WTC11 (cell line): Measurements from ENCODE around the gene VGLL3. TPM values are rescaled to one million over a fixed set of nuclear protein-coding genes. Genes with fewer than 3 reads are reported as not detected.

Source experiments
- ATAC-seq: fragments of 200-7000 bp; cut with Tn5 transposase; 2 replicates; pipeline ENCODE4 v1.10.0; 2021; ENCODE audit warnings: mild to moderate bottlenecking, moderate library complexity
- CTCF ChIA-PET: fragments of 300-600 bp; sonication (Branson Sonifier 250); formaldehyde crosslinking; loops from one replicate; lab custom pipeline; 2021; ENCODE audit warnings: antibody characterized with exemption; lab: Charles Lee
- POLR2A ChIA-PET: fragments of 350-600 bp; sonication (Branson Sonifier 250); formaldehyde crosslinking; loops from one replicate; lab custom pipeline; 2021; ENCODE audit warnings: antibody characterized with exemption; lab: Charles Lee
- DNase-seq: peaks from one replicate; pipeline ENCODE4 v3.0.0; 2021; ENCODE audit warnings: low spot score
- H3K27ac Mint-ChIP-seq: 2 replicates; pipeline ENCODE4 v1.8.0; 2021; ENCODE audit warnings: mixed read lengths
- H3K27me3 Mint-ChIP-seq: 2 replicates; pipeline ENCODE4 v1.8.0; 2021; ENCODE audit warnings: low read depth, mild to moderate bottlenecking, moderate library complexity, mixed read lengths
- H3K36me3 Mint-ChIP-seq: 2 replicates; pipeline ENCODE4 v1.8.0; 2021; ENCODE audit warnings: mixed read lengths
- H3K4me1 Mint-ChIP-seq: 2 replicates; pipeline ENCODE4 v1.8.0; 2022; ENCODE audit warnings: mixed read lengths
- H3K4me3 Mint-ChIP-seq: 2 replicates; pipeline ENCODE4 v1.8.0; 2021; ENCODE audit warnings: mild to moderate bottlenecking, moderate library complexity, mixed read lengths
- H3K9me3 Mint-ChIP-seq: 2 replicates; pipeline ENCODE4 v1.8.0; 2021; ENCODE audit warnings: mixed read lengths
- CREM ChIP-seq: sonication (generic); formaldehyde crosslinking; IDR thresholded peaks from 2 replicates; pipeline ENCODE4 v1.8.1; 2022; ENCODE audit warnings: mild to moderate bottlenecking, missing genetic modification reagents, moderate library complexity
- ESRRA ChIP-seq: sonication (generic); formaldehyde crosslinking; IDR thresholded peaks from 2 replicates; pipeline ENCODE4 v1.8.1; 2022; ENCODE audit warnings: mild to moderate bottlenecking, missing genetic modification reagents, borderline replicate concordance
- IRF2 ChIP-seq: sonication (generic); formaldehyde crosslinking; IDR thresholded peaks from 2 replicates; pipeline ENCODE4 v1.8.0; 2022; ENCODE audit warnings: low read depth, missing genetic modification reagents, borderline replicate concordance
- MYBL2 ChIP-seq: sonication (generic); formaldehyde crosslinking; IDR thresholded peaks from 2 replicates; pipeline ENCODE4 v1.8.1; 2023; ENCODE audit warnings: mild to moderate bottlenecking, moderate library complexity, missing genetic modification reagents
- OVOL2 ChIP-seq: fragments of 250-450 bp; sonication (Bioruptor Pico); IDR thresholded peaks from 2 replicates; pipeline ENCODE4 v1.9.0; 2021; ENCODE audit warnings: mild to moderate bottlenecking, borderline replicate concordance
- PRDM15 ChIP-seq: sonication (generic); formaldehyde crosslinking; IDR thresholded peaks from 2 replicates; pipeline ENCODE4 v1.8.0; 2022; ENCODE audit warnings: missing genetic modification reagents
- RORB ChIP-seq: fragments of 250-450 bp; sonication (Bioruptor Pico); IDR thresholded peaks from 2 replicates; pipeline ENCODE4 v1.9.0; 2021; ENCODE audit warnings: mild to moderate bottlenecking
- STAT6 ChIP-seq: sonication (generic); formaldehyde crosslinking; conservative IDR thresholded peaks from 2 replicates; pipeline ENCODE4 v1.8.1; 2023; ENCODE audit warnings: mild to moderate bottlenecking, low read depth, missing genetic modification reagents, moderate library complexity
- TCF7 ChIP-seq: sonication (generic); formaldehyde crosslinking; IDR thresholded peaks from 2 replicates; pipeline ENCODE4 v1.8.0; 2022; ENCODE audit warnings: mild to moderate bottlenecking, low read depth, missing genetic modification reagents, moderate library complexity
- TEAD1 ChIP-seq: sonication (generic); formaldehyde crosslinking; IDR thresholded peaks from 2 replicates; pipeline ENCODE4 v1.8.0; 2022; ENCODE audit warnings: mild to moderate bottlenecking, missing genetic modification reagents
- ZNF121 ChIP-seq: sonication (generic); formaldehyde crosslinking; IDR thresholded peaks from 2 replicates; pipeline ENCODE4 v1.8.0; 2023; ENCODE audit warnings: missing genetic modification reagents
- ZNF396 ChIP-seq: fragments of 250-450 bp; sonication (Bioruptor Pico); IDR thresholded peaks from 2 replicates; pipeline ENCODE4 v1.8.0; 2021; ENCODE audit warnings: mild to moderate bottlenecking, moderate library complexity, borderline replicate concordance
- ZNF423 ChIP-seq: fragments of 250-450 bp; sonication (Bioruptor Pico); IDR thresholded peaks from 2 replicates; pipeline ENCODE4 v2.1.2; 2022; ENCODE audit warnings: mild to moderate bottlenecking, moderate library complexity
- ZNF425 ChIP-seq: fragments of 250-450 bp; sonication (Bioruptor Pico); conservative IDR thresholded peaks from 2 replicates; pipeline ENCODE4 v1.9.0; 2021; ENCODE audit warnings: mild to moderate bottlenecking
- total RNA-seq: library from RNA; stranded (reverse); gene quantifications from 3 replicates; pipeline ENCODE4 v1.2.3, GENCODE V29; 2021
- TF ChIP-seq, protein P1 (sequence below): sonication (generic); formaldehyde crosslinking; IDR thresholded peaks from 2 replicates; pipeline ENCODE4 v1.8.1; 2022; ENCODE audit warnings: low read depth, mild to moderate bottlenecking, moderate library complexity, missing genetic modification reagents, borderline replicate concordance
- TF ChIP-seq, protein P2 (sequence below): fragments of 250-450 bp; sonication (Bioruptor Pico); IDR thresholded peaks from 2 replicates; pipeline ENCODE4 v1.8.0; 2021; ENCODE audit warnings: mild to moderate bottlenecking
- TF ChIP-seq, protein P3 (sequence below): sonication (generic); formaldehyde crosslinking; IDR thresholded peaks from 2 replicates; pipeline ENCODE4 v1.8.1; 2023; ENCODE audit warnings: mild to moderate bottlenecking, missing genetic modification reagents, moderate library complexity
- TF ChIP-seq, protein P4 (sequence below): sonication (generic); formaldehyde crosslinking; IDR thresholded peaks from 2 replicates; pipeline ENCODE4 v1.8.1; 2023; ENCODE audit warnings: mild to moderate bottlenecking, missing genetic modification reagents, moderate library complexity

Gene VGLL3
- total RNA-seq, 1 experiment from 2014 or later, result 10.4 TPM

DNA sequence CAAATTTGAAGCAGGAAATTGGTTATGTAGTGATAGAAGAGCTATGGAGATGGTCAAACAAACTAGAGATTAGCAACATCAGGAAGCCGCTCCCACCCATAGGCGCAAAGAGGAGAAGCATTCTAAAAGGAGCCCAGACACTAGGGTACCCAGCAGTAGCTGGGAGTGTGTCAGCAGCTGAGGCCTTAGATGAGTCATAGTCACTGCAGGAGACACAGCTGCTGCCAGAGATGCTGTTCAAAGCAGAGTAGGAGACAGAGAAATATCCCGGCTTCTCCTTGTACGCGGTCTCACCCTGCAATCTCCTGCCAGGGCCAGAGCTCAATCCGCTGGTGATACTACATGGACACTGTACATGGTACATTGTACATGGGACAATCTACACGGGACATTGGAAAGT lies 61.9 kb downstream of the VGLL3 start:
- H3K4me3 Mint-ChIP-seq, result no peak overlapping the region
- peaks cover 6% of the 10 kb centered on the region for H3K9me3 Mint-ChIP-seq

DNA sequence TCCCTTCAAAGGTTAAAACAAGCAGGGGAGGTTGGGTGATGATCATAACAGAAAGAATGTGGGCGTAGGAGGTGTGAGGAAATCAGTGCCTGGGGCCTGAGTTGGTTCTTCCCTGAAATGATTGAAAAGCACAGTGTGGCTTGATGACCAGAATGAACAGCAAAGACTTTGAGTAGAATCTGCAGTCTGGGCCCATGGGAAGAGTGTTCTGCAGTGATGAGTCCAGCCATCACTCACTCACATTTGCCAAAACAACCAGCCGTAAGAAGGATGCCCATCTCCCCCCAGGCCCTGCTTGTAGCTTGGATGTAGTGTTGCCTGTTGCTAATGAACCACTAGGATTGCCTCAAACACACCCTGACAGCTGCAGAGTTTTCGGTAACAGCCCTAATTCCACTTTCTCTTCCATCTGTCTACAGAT lies 67.9 kb downstream of the VGLL3 start:
- no peak for ATAC-seq
- no peaks in the 10 kb centered on the region for H3K27me3 Mint-ChIP-seq
- no peak overlapping the region for H3K4me3 Mint-ChIP-seq
- no peaks in the 10 kb centered on the region for H3K36me3 Mint-ChIP-seq
- no peak for DNase-seq
- peaks cover 6% of the 10 kb centered on the region for H3K9me3 Mint-ChIP-seq
- no peak overlapping the region for H3K27ac Mint-ChIP-seq
- peaks cover 30% of the 10 kb centered on the region for H3K4me1 Mint-ChIP-seq
- TF ChIP-seq, protein P1, sequence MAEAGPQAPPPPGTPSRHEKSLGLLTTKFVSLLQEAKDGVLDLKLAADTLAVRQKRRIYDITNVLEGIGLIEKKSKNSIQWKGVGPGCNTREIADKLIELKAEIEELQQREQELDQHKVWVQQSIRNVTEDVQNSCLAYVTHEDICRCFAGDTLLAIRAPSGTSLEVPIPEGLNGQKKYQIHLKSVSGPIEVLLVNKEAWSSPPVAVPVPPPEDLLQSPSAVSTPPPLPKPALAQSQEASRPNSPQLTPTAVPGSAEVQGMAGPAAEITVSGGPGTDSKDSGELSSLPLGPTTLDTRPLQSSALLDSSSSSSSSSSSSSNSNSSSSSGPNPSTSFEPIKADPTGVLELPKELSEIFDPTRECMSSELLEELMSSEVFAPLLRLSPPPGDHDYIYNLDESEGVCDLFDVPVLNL (CRISPR knock-in tag), result no peak
- TF ChIP-seq RORB (CRISPR knock-in tag) (no peak), CREM (CRISPR knock-in tag) (no peak), ESRRA (CRISPR knock-in tag) (no peak), ZNF396 (no peak), MYBL2 (no peak), TCF7 (no peak), ZNF423 (CRISPR knock-in tag) (no peak), PRDM15 (CRISPR knock-in tag) (no peak), STAT6 (no peak), TEAD1 (no peak), OVOL2 (CRISPR knock-in tag) (no peak)
- TF ChIP-seq, protein P2, sequence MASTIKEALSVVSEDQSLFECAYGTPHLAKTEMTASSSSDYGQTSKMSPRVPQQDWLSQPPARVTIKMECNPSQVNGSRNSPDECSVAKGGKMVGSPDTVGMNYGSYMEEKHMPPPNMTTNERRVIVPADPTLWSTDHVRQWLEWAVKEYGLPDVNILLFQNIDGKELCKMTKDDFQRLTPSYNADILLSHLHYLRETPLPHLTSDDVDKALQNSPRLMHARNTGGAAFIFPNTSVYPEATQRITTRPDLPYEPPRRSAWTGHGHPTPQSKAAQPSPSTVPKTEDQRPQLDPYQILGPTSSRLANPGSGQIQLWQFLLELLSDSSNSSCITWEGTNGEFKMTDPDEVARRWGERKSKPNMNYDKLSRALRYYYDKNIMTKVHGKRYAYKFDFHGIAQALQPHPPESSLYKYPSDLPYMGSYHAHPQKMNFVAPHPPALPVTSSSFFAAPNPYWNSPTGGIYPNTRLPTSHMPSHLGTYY, result no peak
- TF ChIP-seq, protein P3, sequence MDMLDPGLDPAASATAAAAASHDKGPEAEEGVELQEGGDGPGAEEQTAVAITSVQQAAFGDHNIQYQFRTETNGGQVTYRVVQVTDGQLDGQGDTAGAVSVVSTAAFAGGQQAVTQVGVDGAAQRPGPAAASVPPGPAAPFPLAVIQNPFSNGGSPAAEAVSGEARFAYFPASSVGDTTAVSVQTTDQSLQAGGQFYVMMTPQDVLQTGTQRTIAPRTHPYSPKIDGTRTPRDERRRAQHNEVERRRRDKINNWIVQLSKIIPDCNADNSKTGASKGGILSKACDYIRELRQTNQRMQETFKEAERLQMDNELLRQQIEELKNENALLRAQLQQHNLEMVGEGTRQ (CRISPR knock-in tag), result no peak
- TF ChIP-seq, all 79 proteins: peak for 0
- ChIA-PET CTCF (no interaction called here), POLR2A (no interaction called here)

More for the DNA sequence above, 61.9 kb downstream of the VGLL3 start:
- CTCF ChIA-PET, result no interaction called here
- no peak for DNase-seq
- POLR2A ChIA-PET, result no interaction called here
- peaks cover 13% of the 10 kb centered on the region for H3K4me1 Mint-ChIP-seq
- H3K27ac Mint-ChIP-seq, result no peak overlapping the region
- ATAC-seq, result no peak
- no peak for TF ChIP-seq IRF2 (CRISPR knock-in tag)
- TF ChIP-seq ZNF425 (CRISPR knock-in tag), result no peak
- no peak for TF ChIP-seq ZNF121 (CRISPR knock-in tag)
- TF ChIP-seq, protein P4, sequence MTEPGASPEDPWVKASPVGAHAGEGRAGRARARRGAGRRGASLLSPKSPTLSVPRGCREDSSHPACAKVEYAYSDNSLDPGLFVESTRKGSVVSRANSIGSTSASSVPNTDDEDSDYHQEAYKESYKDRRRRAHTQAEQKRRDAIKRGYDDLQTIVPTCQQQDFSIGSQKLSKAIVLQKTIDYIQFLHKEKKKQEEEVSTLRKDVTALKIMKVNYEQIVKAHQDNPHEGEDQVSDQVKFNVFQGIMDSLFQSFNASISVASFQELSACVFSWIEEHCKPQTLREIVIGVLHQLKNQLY (CRISPR knock-in tag), result no peak
- no peaks in the 10 kb centered on the region for H3K36me3 Mint-ChIP-seq
- no peaks in the 10 kb centered on the region for H3K27me3 Mint-ChIP-seq
